ENCODE measurements around the gene MINDY1. TPM values are rescaled to one million over a fixed set of nuclear protein-coding genes. Genes with fewer than 3 reads are reported as not detected.

The MINDY1 gene
- total RNA-seq, 1 donor from 2014 or later, result 19.2 TPM

DNA sequence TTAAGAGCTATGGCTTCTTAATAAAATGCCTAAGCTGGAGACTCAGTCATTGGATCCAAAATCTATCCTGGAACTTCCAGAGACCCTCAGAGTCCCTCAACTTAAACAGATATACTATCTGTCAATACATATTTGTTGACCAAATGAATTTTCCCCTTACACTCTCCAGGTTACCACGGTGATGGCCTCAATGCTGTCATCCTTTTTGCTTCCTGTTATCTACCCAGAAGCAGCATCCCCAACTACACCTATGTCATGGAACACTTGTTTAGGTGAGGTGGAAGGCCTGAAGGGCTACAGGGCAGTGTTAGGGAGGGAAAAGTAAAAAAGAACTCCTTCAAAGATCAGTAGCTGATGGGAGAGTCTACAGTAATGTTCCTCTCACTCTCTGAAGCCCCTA lies 36.5 kb upstream of the MINDY1 start:
- Mint-ChIP-seq H3K27ac (ENCODE audit: unreplicated experiment) (no peak overlapping the region), H3K27me3 (ENCODE audit: low read depth) (no peaks in the 10 kb centered on the region), H3K36me3 (ENCODE audit: low read depth) (no peaks in the 10 kb centered on the region), H3K9me3 (no peaks in the 10 kb centered on the region), H3K4me1 (peaks cover 9% of the 10 kb centered on the region), H3K4me3 (no peak overlapping the region)
- no peak for DNase-seq (ENCODE audit: low read depth, low spot score)
- TF ChIP-seq, protein P1, sequence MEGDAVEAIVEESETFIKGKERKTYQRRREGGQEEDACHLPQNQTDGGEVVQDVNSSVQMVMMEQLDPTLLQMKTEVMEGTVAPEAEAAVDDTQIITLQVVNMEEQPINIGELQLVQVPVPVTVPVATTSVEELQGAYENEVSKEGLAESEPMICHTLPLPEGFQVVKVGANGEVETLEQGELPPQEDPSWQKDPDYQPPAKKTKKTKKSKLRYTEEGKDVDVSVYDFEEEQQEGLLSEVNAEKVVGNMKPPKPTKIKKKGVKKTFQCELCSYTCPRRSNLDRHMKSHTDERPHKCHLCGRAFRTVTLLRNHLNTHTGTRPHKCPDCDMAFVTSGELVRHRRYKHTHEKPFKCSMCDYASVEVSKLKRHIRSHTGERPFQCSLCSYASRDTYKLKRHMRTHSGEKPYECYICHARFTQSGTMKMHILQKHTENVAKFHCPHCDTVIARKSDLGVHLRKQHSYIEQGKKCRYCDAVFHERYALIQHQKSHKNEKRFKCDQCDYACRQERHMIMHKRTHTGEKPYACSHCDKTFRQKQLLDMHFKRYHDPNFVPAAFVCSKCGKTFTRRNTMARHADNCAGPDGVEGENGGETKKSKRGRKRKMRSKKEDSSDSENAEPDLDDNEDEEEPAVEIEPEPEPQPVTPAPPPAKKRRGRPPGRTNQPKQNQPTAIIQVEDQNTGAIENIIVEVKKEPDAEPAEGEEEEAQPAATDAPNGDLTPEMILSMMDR (conservative IDR thresholded peaks at IDR 0.05), result no peak

DNA sequence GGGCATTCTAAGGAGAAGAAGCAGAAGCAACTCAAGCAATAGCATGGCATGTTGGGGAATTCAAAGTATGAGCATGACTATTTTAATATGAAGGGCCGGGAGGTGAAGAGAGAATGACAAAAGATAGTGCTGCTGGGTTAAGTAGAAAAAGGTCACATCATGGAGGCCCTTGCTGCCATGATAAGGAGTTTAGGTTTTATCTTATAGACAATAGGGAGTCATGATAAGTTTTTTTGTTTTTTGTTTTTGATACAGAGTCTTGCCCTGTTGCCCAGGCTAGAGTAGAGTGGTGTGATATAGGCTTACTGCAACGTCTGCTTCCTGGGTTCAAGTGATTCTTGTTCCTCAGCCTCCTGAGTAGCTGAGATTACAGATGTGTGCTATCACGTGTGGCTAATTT lies 32.8 kb upstream of the MINDY1 start:
- DNase-seq (ENCODE audit: low read depth, low spot score), result no peak
- Mint-ChIP-seq H3K4me3 (no peak overlapping the region), H3K4me1 (no peaks in the 10 kb centered on the region), H3K27me3 (ENCODE audit: low read depth) (no peaks in the 10 kb centered on the region), H3K36me3 (ENCODE audit: low read depth) (peaks cover 2% of the 10 kb centered on the region), H3K9me3 (no peaks in the 10 kb centered on the region), H3K27ac (ENCODE audit: unreplicated experiment) (no peak overlapping the region)
- TF ChIP-seq, protein P1 (conservative IDR thresholded peaks at IDR 0.05), result no peak

DNA sequence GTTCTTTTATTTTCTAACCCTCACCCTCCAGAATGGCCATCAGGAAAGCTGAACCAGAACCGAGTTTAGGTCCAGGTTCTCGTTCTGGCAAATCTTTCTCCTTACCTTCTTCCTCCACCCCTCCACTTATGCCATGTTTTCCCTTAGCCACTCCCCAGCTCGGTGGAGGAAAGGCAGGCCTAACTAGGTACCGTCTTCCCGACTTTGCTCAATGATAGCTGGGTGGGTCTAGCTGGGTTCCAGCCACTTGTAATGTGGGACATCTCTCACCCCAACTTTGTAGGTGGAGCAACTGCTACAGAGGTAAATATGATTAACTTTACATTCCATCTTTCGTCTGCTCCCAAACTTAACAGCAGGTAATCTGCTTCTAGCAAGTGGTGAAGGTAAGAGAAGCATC lies 30.3 kb upstream of the MINDY1 start:
- no peaks in the 10 kb centered on the region for H3K9me3 Mint-ChIP-seq
- no peak overlapping the region for H3K4me3 Mint-ChIP-seq
- peaks cover 2% of the 10 kb centered on the region for H3K36me3 Mint-ChIP-seq (ENCODE audit: low read depth)
- no peaks in the 10 kb centered on the region for H3K27me3 Mint-ChIP-seq (ENCODE audit: low read depth)
- H3K4me1 Mint-ChIP-seq, result no peaks in the 10 kb centered on the region
- TF ChIP-seq, protein P1 (conservative IDR thresholded peaks at IDR 0.05), result no peak
- H3K27ac Mint-ChIP-seq (ENCODE audit: unreplicated experiment), result no peak overlapping the region
- DNase-seq (ENCODE audit: low read depth, low spot score), result no peak

DNA sequence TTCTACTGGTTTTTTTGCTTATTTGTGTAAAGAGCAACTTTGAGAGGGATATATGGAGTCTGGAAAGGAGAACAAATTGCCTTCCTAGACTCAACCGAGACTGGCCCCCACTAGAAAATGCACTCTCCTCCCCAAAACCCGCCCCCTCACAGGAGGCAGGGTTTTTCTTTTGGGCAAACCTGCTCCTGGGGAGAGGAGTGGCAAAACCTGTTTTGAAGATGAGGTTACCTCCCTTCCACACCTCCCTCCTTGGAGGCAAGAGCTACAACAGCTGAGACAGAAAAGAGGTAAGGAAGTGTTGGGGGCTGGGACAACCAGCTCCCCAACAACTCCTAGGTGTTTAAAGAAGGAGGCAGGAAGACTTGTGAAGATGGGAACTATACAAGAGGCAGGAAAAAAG lies 29.7 kb upstream of the MINDY1 start, which contains the start of gene BNIPL:
BNIPL (plus strand) TSS at position 231 of the 400 bp plus-strand sequence; CDS start at position 371, 140 bp downstream.
- TF ChIP-seq, protein P1 (conservative IDR thresholded peaks at IDR 0.05), result no peak
- H3K4me1 Mint-ChIP-seq, result no peaks in the 10 kb centered on the region
- H3K4me3 Mint-ChIP-seq, result no peak within 1 kb of the TSS
- H3K27ac Mint-ChIP-seq (ENCODE audit: unreplicated experiment), result peak within 1 kb of the TSS; percentile 28
- DNase-seq (ENCODE audit: low read depth, low spot score), result no peak
- no peaks in the 10 kb centered on the region for H3K9me3 Mint-ChIP-seq
- peaks cover 2% of the 10 kb centered on the region for H3K36me3 Mint-ChIP-seq (ENCODE audit: low read depth)
- no peaks in the 10 kb centered on the region for H3K27me3 Mint-ChIP-seq (ENCODE audit: low read depth)

DNA sequence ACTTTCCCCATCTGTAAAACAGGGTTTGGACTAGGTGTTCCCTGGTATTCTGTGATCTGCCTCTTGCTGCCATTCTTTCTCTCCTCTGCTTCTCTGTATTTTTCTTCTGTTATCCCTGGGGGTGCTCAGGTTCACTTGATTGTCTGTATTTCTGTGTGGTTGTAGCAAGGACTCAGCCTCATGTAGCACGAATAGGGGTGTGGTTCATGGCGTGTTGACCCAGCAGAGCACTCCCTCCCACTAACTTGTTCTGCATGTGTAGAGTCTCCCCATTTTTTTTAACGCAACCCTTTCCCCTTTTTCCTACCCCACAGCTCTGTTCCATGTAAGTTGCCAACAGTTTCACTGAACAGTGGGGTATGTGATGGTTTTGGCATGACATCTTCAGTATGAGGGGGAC lies 28.5 kb upstream of the MINDY1 start:
- H3K27ac Mint-ChIP-seq (ENCODE audit: unreplicated experiment), result no peak overlapping the region
- no peak for DNase-seq (ENCODE audit: low read depth, low spot score)
- TF ChIP-seq, protein P1 (conservative IDR thresholded peaks at IDR 0.05), result no peak
- H3K4me3 Mint-ChIP-seq, result no peak overlapping the region
- H3K4me1 Mint-ChIP-seq, result no peaks in the 10 kb centered on the region
- peaks cover 2% of the 10 kb centered on the region for H3K36me3 Mint-ChIP-seq (ENCODE audit: low read depth)
- H3K27me3 Mint-ChIP-seq (ENCODE audit: low read depth), result no peaks in the 10 kb centered on the region
- H3K9me3 Mint-ChIP-seq, result no peaks in the 10 kb centered on the region

DNA sequence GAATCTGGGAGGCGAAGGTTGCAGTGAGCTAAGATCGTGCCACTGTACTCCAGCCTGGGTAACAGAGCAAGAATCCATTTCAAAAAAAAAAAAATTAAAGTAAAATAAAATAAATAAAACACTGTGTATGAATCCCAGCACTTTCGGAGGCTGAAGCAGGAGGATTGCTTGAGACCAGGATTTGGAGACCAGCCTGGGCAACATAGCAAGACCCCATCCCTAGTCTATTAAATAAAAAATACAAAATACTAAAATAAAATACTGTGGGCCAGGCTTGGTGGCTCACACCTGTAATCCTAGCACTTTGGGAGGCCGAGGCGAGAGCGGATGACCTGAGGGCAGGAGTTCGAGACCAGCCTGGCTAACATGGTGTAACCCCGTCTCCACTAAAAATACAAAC lies 25.5 kb upstream of the MINDY1 start:
- peaks cover 2% of the 10 kb centered on the region for H3K36me3 Mint-ChIP-seq (ENCODE audit: low read depth)
- H3K9me3 Mint-ChIP-seq, result no peaks in the 10 kb centered on the region

More for the DNA sequence above, 25.5 kb upstream of the MINDY1 start:
- Mint-ChIP-seq H3K27ac (ENCODE audit: unreplicated experiment) (no peak overlapping the region), H3K4me1 (no peaks in the 10 kb centered on the region), H3K27me3 (ENCODE audit: low read depth) (no peaks in the 10 kb centered on the region), H3K4me3 (no peak overlapping the region)
- no peak for DNase-seq (ENCODE audit: low read depth, low spot score)
- TF ChIP-seq, protein P1 (conservative IDR thresholded peaks at IDR 0.05), result no peak
